Activated naive CD8-positive, alpha-beta T cell (primary cell): ENCODE data around the gene SURF2.
"Not testable (repeated sequence)": the region's sequence is repeated elsewhere in the genome, so short reads cannot be mapped to it uniquely, and the experiment has no call there.

ENCODE experiments used
- H3K27ac Mint-ChIP-seq: one replicate; pipeline ENCODE4 v1.8.0; 2021; ENCODE audit warnings: mixed read lengths
- H3K27me3 Mint-ChIP-seq: one replicate; pipeline ENCODE4 v1.8.0; 2021; ENCODE audit warnings: mixed read lengths
- H3K36me3 Mint-ChIP-seq: one replicate; pipeline ENCODE4 v1.8.0; 2021; ENCODE audit warnings: mixed read lengths
- H3K4me1 Mint-ChIP-seq: one replicate; pipeline ENCODE4 v1.8.0; 2021; ENCODE audit warnings: low read depth, mixed read lengths
- H3K4me3 Mint-ChIP-seq: one replicate; pipeline ENCODE4 v1.8.0; 2021; ENCODE audit warnings: mild to moderate bottlenecking, mixed read lengths
- H3K9me3 Mint-ChIP-seq: one replicate; pipeline ENCODE4 v1.8.0; 2021; ENCODE audit warnings: low read depth, mixed read lengths

SURF2 gene

GRCh38 chr9:133356391-133357091 lies at the start of gene SURF2, which contains the start of gene SURF1:
SURF2 (plus strand) TSS chr9:133356550; CDS start chr9:133356593, 43 bp downstream.
SURF1 (minus strand) TSS chr9:133356487; CDS start chr9:133356453, 34 bp downstream.
- Mint-ChIP-seq H3K4me3 (peak within 1 kb of the TSS; percentile 90), H3K36me3 (no peaks in the 10 kb centered on the region), H3K27ac (peak within 1 kb of the TSS; percentile 82), H3K4me1 (peaks cover 46% of the 10 kb centered on the region), H3K27me3 (no peaks in the 10 kb centered on the region), H3K9me3 (no peaks in the 10 kb centered on the region)

- Mint-ChIP-seq H3K27me3 (peaks cover 8% of the 10 kb centered on the region), H3K9me3 (no peaks in the 10 kb centered on the region), H3K27ac (no peak overlapping the region), H3K4me3 (no peak overlapping the region), H3K36me3 (no peaks in the 10 kb centered on the region), H3K4me1 (no peaks in the 10 kb centered on the region)
Observed at GRCh38 chr9:133307301-133307700, 49.0 kb upstream of the SURF2 start.

GRCh38 chr9:133309608-133310007 lies 46.7 kb upstream of the SURF2 start:
- Mint-ChIP-seq H3K36me3 (no peaks in the 10 kb centered on the region), H3K4me3 (no peak overlapping the region), H3K27me3 (peaks cover 8% of the 10 kb centered on the region), H3K4me1 (no peaks in the 10 kb centered on the region), H3K27ac (no peak overlapping the region), H3K9me3 (no peaks in the 10 kb centered on the region)

- H3K4me1 Mint-ChIP-seq: no peaks in the 10 kb centered on the region
- no peak overlapping the region for H3K4me3 Mint-ChIP-seq
- H3K36me3 Mint-ChIP-seq: no peaks in the 10 kb centered on the region
- no peaks in the 10 kb centered on the region for H3K9me3 Mint-ChIP-seq
- H3K27ac Mint-ChIP-seq: no peak overlapping the region
- peaks cover 2% of the 10 kb centered on the region for H3K27me3 Mint-ChIP-seq
Observed at GRCh38 chr9:133315997-133316396, 40.4 kb upstream of the SURF2 start.

- H3K27me3 Mint-ChIP-seq, H3K9me3 Mint-ChIP-seq, H3K4me3 Mint-ChIP-seq, H3K4me1 Mint-ChIP-seq, H3K36me3 Mint-ChIP-seq, H3K27ac Mint-ChIP-seq: not testable (repeated sequence)
Observed at GRCh38 chr9:133317551-133317950, 38.8 kb upstream of the SURF2 start.

- Mint-ChIP-seq H3K4me3 (no peak overlapping the region), H3K9me3 (no peaks in the 10 kb centered on the region), H3K27ac (no peak overlapping the region), H3K27me3 (peaks cover 2% of the 10 kb centered on the region), H3K36me3 (no peaks in the 10 kb centered on the region), H3K4me1 (no peaks in the 10 kb centered on the region)
Observed at GRCh38 chr9:133320421-133320881, 35.9 kb upstream of the SURF2 start.

GRCh38 chr9:133321411-133321935 lies 34.9 kb upstream of the SURF2 start:
- peaks cover 2% of the 10 kb centered on the region for H3K27me3 Mint-ChIP-seq
- no peak overlapping the region for H3K4me3 Mint-ChIP-seq
- H3K4me1 Mint-ChIP-seq: peaks cover 1% of the 10 kb centered on the region
- no peaks in the 10 kb centered on the region for H3K36me3 Mint-ChIP-seq
- H3K9me3 Mint-ChIP-seq: no peaks in the 10 kb centered on the region
- no peak overlapping the region for H3K27ac Mint-ChIP-seq

- Mint-ChIP-seq H3K27me3 (no peaks in the 10 kb centered on the region), H3K36me3 (no peaks in the 10 kb centered on the region), H3K9me3 (no peaks in the 10 kb centered on the region), H3K4me3 (no peak overlapping the region), H3K4me1 (peaks cover 1% of the 10 kb centered on the region), H3K27ac (no peak overlapping the region)
Observed at GRCh38 chr9:133322701-133323100, 33.6 kb upstream of the SURF2 start.

- Mint-ChIP-seq H3K36me3 (no peaks in the 10 kb centered on the region), H3K27me3 (no peaks in the 10 kb centered on the region), H3K4me1 (peaks cover 1% of the 10 kb centered on the region), H3K27ac (no peak overlapping the region), H3K4me3 (no peak overlapping the region), H3K9me3 (no peaks in the 10 kb centered on the region)
Observed at GRCh38 chr9:133323211-133323610, 33.1 kb upstream of the SURF2 start.

- Mint-ChIP-seq H3K4me1 (peaks cover 7% of the 10 kb centered on the region), H3K36me3 (no peaks in the 10 kb centered on the region), H3K9me3 (no peaks in the 10 kb centered on the region), H3K27ac (no peak overlapping the region), H3K27me3 (no peaks in the 10 kb centered on the region), H3K4me3 (no peak overlapping the region)
Observed at GRCh38 chr9:133323991-133324703, 32.2 kb upstream of the SURF2 start.

- not testable (repeated sequence) for H3K9me3 Mint-ChIP-seq, H3K4me3 Mint-ChIP-seq, H3K27ac Mint-ChIP-seq, H3K36me3 Mint-ChIP-seq, H3K27me3 Mint-ChIP-seq
- H3K4me1 Mint-ChIP-seq: peaks cover 12% of the 10 kb centered on the region
Observed at GRCh38 chr9:133327021-133327420, 29.3 kb upstream of the SURF2 start.

- Mint-ChIP-seq H3K4me3 (no peak overlapping the region), H3K27ac (peak overlapping the region; percentile 56), H3K36me3 (no peaks in the 10 kb centered on the region), H3K27me3 (no peaks in the 10 kb centered on the region), H3K4me1 (peaks cover 12% of the 10 kb centered on the region), H3K9me3 (no peaks in the 10 kb centered on the region)
Observed at GRCh38 chr9:133327834-133328484, 28.4 kb upstream of the SURF2 start.

GRCh38 chr9:133329306-133330156 lies 26.8 kb upstream of the SURF2 start:
- not testable (repeated sequence) for H3K4me3 Mint-ChIP-seq, H3K36me3 Mint-ChIP-seq, H3K27me3 Mint-ChIP-seq, H3K9me3 Mint-ChIP-seq
- peak overlapping the region; percentile 38 for H3K27ac Mint-ChIP-seq
- peaks cover 19% of the 10 kb centered on the region for H3K4me1 Mint-ChIP-seq

GRCh38 chr9:133331221-133331620 lies 25.1 kb upstream of the SURF2 start:
- Mint-ChIP-seq H3K27me3 (no peaks in the 10 kb centered on the region), H3K4me1 (peaks cover 22% of the 10 kb centered on the region), H3K9me3 (no peaks in the 10 kb centered on the region), H3K4me3 (no peak overlapping the region), H3K27ac (no peak overlapping the region), H3K36me3 (no peaks in the 10 kb centered on the region)
